PC-3 (cell line): ENCODE results near the gene TPCN2. TPM values are rescaled to one million over a fixed set of nuclear protein-coding genes. Genes with fewer than 3 reads are reported as not detected.

Source experiments
- ATAC-seq: fragments of 200-7000 bp; cut with Tn5 transposase; 2 replicates; pipeline ENCODE4 v1.9.1; 2020; ENCODE audit warnings: mild to moderate bottlenecking, moderate library complexity
- BruUV-seq: library from RNA; stranded (reverse); fragments of 400-500 nt; replicated peaks from 2 replicates; lab custom pipeline; 2021; lab: Mats Ljungman, UMichigan
- CTCF ChIA-PET: fragments of 300-600 bp; sonication (Branson Sonifier 250); formaldehyde crosslinking; loops from one replicate; lab custom pipeline; 2022; ENCODE audit warnings: antibody characterized with exemption; lab: Charles Lee
- POLR2A ChIA-PET: fragments of 300-600 bp; sonication (Branson Sonifier 250); formaldehyde crosslinking; loops from one replicate; lab custom pipeline; 2022; ENCODE audit warnings: antibody characterized with exemption; ENCODE audit not compliant: unreplicated experiment; lab: Charles Lee
- DNase-seq: peaks from one replicate; pipeline ENCODE4 v3.0.0-alpha.2; 2015
- H2AFZ ChIP-seq: fragments of 300-600 bp; sonication (generic); 2 replicates; pipeline ENCODE4 v1.6.0; 2016; ENCODE audit warnings: antibody characterized with exemption, low read length
- H3F3A ChIP-seq: fragments of 300-600 bp; sonication (generic); one replicate; pipeline ENCODE4 v1.6.0; 2017; ENCODE audit warnings: antibody characterized with exemption, low read length, control low read depth, mild to moderate bottlenecking; ENCODE audit not compliant: unreplicated experiment
- H3K27ac ChIP-seq: fragments of 300-600 bp; sonication (generic); 2 replicates; pipeline ENCODE4 v1.5.1; 2016; ENCODE audit warnings: mild to moderate bottlenecking, low read length
- H3K27me3 ChIP-seq: fragments of 300-600 bp; sonication (generic); 2 replicates; pipeline ENCODE4 v1.6.1; 2016; ENCODE audit warnings: low read length, mixed read lengths
- H3K36me3 ChIP-seq: fragments of 300-600 bp; sonication (generic); 2 replicates; pipeline ENCODE4 v1.6.1; 2016; ENCODE audit warnings: low read depth, mixed run types, low read length, mixed read lengths
- H3K4me1 ChIP-seq: fragments of 300-600 bp; sonication (generic); 2 replicates; pipeline ENCODE4 v1.5.1; 2016; ENCODE audit warnings: low read length; ENCODE audit not compliant: insufficient read depth
- H3K4me2 ChIP-seq: fragments of 300-600 bp; sonication (generic); 2 replicates; pipeline ENCODE4 v1.6.0; 2016; ENCODE audit warnings: low read length
- H3K4me3 ChIP-seq: fragments of 300-600 bp; sonication (generic); 2 replicates; pipeline ENCODE4 v1.5.1; 2016; ENCODE audit warnings: mild to moderate bottlenecking, low read length, mixed read lengths
- H3K79me2 ChIP-seq: fragments of 300-600 bp; sonication (generic); 2 replicates; pipeline ENCODE4 v1.6.1; 2017; ENCODE audit warnings: low read length, mixed read lengths
- H3K9ac ChIP-seq: fragments of 300-600 bp; sonication (generic); 2 replicates; pipeline ENCODE4 v1.6.0; 2016; ENCODE audit warnings: mild to moderate bottlenecking, low read length
- H3K9me2 ChIP-seq: fragments of 300-600 bp; sonication (generic); replicated peaks from 2 replicates; pipeline ENCODE4 v1.6.1; 2016; ENCODE audit warnings: mixed run types, low read length, mixed read lengths
- H3K9me3 ChIP-seq: fragments of 300-600 bp; sonication (generic); 2 replicates; pipeline ENCODE4 v1.6.1; 2016; ENCODE audit warnings: low read length, mixed read lengths
- H4K20me1 ChIP-seq: fragments of 300-600 bp; sonication (generic); 2 replicates; pipeline ENCODE4 v1.6.1; 2016; ENCODE audit warnings: low read length, mixed read lengths
- EZH2 ChIP-seq: fragments of 300-600 bp; sonication (generic); IDR thresholded peaks from one replicate; pipeline ENCODE4 v1.6.1; 2017; ENCODE audit warnings: antibody characterized with exemption, mild to moderate bottlenecking, low read length; ENCODE audit not compliant: unreplicated experiment
- EZH2phosphoT487 ChIP-seq: fragments of 300-600 bp; sonication (generic); IDR thresholded peaks from 2 replicates; pipeline ENCODE4 v1.6.1; 2018; ENCODE audit warnings: mild to moderate bottlenecking, antibody characterized with exemption, low read length, borderline replicate concordance
- intact Hi-C: fragments of 100-400 bp; cut with micrococcal nuclease; formaldehyde crosslinking; loops from 2 replicates; pipeline ENCODE4 v1.9.0; 2023
- total RNA-seq: library from RNA; depleted of rRNA; stranded (reverse); fragments of >200 nt; gene quantifications from 2 replicates; pipeline ENCODE4 v1.2.3, GENCODE V29; 2014
- TF ChIP-seq, protein P1 (sequence below): fragments of 300-600 bp; sonication (generic); conservative IDR thresholded peaks from 2 replicates; pipeline ENCODE4 v1.5.1; 2017; ENCODE audit warnings: antibody characterized with exemption, low read depth, mild to moderate bottlenecking, low read length

Gene TPCN2
- total RNA-seq, 1 experiment from 2014 or later: 13.0 TPM

DNA sequence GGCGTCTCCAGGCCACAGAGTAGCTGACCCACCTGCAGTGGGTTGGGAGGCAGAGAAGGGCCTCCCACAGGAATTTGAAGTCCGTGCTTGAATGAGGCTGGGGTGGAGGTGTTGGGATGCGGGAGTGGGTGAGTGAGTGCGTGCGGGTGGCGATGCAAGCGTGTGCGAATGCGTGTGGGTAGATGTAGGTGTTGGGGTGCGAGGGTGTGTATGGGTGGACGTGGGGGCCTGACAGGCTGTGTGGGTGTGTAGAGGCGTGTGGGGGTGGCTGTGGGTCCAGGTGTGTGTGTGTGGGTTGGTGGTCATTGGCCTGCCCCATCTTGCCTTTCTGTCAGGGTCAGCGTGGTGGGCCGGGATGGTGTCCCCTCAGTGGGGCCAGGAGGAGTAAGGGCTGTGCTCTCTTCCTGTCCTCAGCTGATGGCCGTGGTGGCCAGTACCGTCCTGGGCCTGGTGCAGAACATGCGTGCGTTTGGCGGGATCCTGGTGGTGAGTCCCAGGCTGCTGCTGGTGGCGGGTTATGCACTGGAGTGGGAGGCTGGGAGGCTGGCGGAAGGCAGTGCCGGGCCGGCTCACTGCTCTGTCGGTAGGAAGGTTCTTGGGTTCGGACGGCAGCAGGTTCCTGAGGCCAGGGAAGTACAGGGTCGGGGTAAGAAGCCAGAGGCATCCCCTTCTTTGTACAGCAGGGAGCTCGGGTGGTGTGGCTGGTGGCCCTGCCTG is 35.0 kb downstream of the TPCN2 start:
- ChIA-PET POLR2A (no interaction called here), CTCF (no interaction called here)
- H3K27me3 ChIP-seq: no peaks in the 10 kb centered on the region
- DNase-seq (no peak), ATAC-seq (no peak)
- no peaks in the 10 kb centered on the region for H3F3A ChIP-seq
- TF ChIP-seq EZH2phosphoT487 (no peak), EZH2 (no peak)
- TF ChIP-seq, protein P1, sequence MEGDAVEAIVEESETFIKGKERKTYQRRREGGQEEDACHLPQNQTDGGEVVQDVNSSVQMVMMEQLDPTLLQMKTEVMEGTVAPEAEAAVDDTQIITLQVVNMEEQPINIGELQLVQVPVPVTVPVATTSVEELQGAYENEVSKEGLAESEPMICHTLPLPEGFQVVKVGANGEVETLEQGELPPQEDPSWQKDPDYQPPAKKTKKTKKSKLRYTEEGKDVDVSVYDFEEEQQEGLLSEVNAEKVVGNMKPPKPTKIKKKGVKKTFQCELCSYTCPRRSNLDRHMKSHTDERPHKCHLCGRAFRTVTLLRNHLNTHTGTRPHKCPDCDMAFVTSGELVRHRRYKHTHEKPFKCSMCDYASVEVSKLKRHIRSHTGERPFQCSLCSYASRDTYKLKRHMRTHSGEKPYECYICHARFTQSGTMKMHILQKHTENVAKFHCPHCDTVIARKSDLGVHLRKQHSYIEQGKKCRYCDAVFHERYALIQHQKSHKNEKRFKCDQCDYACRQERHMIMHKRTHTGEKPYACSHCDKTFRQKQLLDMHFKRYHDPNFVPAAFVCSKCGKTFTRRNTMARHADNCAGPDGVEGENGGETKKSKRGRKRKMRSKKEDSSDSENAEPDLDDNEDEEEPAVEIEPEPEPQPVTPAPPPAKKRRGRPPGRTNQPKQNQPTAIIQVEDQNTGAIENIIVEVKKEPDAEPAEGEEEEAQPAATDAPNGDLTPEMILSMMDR: no peak
- H2AFZ ChIP-seq: no peak overlapping the region
- no peak overlapping the region for H3K27ac ChIP-seq
- H3K9ac ChIP-seq: no peak overlapping the region
- H3K4me3 ChIP-seq: no peak overlapping the region
- peaks cover 12% of the 10 kb centered on the region; the same call in 1 of the 2 replicates for H3K36me3 ChIP-seq
- no peaks in the 10 kb centered on the region for H3K79me2 ChIP-seq
- intact Hi-C loops: loop anchor here (10.0 kb wide), 1 partner anchor 449 kb away; no protein-coding TSS in a partner anchor
- H4K20me1 ChIP-seq: no peaks in the 10 kb centered on the region
- H3K9me2 ChIP-seq: no peaks in the 10 kb centered on the region
- no peaks in the 10 kb centered on the region for H3K9me3 ChIP-seq
- peaks cover 23% of the 10 kb centered on the region for H3K4me1 ChIP-seq
- H3K4me2 ChIP-seq: no peak overlapping the region
- no TSS peak for BruUV-seq

DNA sequence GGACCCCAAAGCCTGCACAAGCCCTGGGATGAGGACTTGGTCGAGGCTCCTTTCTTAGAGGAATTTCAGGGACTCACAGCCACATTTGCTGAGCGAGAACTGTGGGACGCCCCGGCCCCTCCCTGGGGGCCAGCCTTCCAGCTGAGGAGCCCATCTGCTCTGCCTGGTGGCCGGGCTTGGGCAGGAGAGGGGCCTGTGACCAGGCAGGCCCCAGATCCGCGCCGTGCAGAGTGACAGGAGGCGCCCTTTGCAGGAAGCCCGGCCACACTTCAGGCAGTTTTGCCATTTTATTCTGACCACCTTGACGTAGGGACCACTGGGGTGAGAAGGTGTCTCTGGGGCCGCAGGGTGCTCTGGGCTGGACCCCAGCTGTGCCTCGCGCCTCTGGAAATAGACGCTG is 35.6 kb downstream of the TPCN2 start:
- Histone ChIP-seq H3K9ac (no peak overlapping the region), H3K79me2 (no peaks in the 10 kb centered on the region), H3K4me3 (no peak overlapping the region), H3K9me3 (no peaks in the 10 kb centered on the region), H3F3A (no peaks in the 10 kb centered on the region), H4K20me1 (no peaks in the 10 kb centered on the region), H3K27ac (no peak overlapping the region), H3K9me2 (no peaks in the 10 kb centered on the region), H3K4me1 (peaks cover 30% of the 10 kb centered on the region), H2AFZ (no peak overlapping the region), H3K27me3 (no peaks in the 10 kb centered on the region), H3K36me3 (peaks cover 12% of the 10 kb centered on the region; the same call in 1 of the 2 replicates), H3K4me2 (no peak overlapping the region)
- DNase-seq (no peak), ATAC-seq (no peak)
- no TSS peak for BruUV-seq
- POLR2A ChIA-PET: no interaction called here
- intact Hi-C loops: loop anchor here (10.0 kb wide), 1 partner anchor 450 kb away; no protein-coding TSS in a partner anchor
- CTCF ChIA-PET: no interaction called here
- TF ChIP-seq, protein P1: no peak
- TF ChIP-seq EZH2phosphoT487 (no peak), EZH2 (no peak)
